GM04503 (cell line): ENCODE measurements around the gene GTF3C1.
"Not testable (repeated sequence)": the region's sequence is repeated elsewhere in the genome, so short reads cannot be mapped to it uniquely, and the experiment has no call there.

Source experiments
- DNase-seq: peaks from one replicate; pipeline ENCODE4 v3.0.0-alpha.2; 2012; ENCODE audit warnings: low read depth

Gene GTF3C1, protein sequence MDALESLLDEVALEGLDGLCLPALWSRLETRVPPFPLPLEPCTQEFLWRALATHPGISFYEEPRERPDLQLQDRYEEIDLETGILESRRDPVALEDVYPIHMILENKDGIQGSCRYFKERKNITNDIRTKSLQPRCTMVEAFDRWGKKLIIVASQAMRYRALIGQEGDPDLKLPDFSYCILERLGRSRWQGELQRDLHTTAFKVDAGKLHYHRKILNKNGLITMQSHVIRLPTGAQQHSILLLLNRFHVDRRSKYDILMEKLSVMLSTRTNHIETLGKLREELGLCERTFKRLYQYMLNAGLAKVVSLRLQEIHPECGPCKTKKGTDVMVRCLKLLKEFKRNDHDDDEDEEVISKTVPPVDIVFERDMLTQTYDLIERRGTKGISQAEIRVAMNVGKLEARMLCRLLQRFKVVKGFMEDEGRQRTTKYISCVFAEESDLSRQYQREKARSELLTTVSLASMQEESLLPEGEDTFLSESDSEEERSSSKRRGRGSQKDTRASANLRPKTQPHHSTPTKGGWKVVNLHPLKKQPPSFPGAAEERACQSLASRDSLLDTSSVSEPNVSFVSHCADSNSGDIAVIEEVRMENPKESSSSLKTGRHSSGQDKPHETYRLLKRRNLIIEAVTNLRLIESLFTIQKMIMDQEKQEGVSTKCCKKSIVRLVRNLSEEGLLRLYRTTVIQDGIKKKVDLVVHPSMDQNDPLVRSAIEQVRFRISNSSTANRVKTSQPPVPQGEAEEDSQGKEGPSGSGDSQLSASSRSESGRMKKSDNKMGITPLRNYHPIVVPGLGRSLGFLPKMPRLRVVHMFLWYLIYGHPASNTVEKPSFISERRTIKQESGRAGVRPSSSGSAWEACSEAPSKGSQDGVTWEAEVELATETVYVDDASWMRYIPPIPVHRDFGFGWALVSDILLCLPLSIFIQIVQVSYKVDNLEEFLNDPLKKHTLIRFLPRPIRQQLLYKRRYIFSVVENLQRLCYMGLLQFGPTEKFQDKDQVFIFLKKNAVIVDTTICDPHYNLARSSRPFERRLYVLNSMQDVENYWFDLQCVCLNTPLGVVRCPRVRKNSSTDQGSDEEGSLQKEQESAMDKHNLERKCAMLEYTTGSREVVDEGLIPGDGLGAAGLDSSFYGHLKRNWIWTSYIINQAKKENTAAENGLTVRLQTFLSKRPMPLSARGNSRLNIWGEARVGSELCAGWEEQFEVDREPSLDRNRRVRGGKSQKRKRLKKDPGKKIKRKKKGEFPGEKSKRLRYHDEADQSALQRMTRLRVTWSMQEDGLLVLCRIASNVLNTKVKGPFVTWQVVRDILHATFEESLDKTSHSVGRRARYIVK (N-terminal part only)

DNA sequence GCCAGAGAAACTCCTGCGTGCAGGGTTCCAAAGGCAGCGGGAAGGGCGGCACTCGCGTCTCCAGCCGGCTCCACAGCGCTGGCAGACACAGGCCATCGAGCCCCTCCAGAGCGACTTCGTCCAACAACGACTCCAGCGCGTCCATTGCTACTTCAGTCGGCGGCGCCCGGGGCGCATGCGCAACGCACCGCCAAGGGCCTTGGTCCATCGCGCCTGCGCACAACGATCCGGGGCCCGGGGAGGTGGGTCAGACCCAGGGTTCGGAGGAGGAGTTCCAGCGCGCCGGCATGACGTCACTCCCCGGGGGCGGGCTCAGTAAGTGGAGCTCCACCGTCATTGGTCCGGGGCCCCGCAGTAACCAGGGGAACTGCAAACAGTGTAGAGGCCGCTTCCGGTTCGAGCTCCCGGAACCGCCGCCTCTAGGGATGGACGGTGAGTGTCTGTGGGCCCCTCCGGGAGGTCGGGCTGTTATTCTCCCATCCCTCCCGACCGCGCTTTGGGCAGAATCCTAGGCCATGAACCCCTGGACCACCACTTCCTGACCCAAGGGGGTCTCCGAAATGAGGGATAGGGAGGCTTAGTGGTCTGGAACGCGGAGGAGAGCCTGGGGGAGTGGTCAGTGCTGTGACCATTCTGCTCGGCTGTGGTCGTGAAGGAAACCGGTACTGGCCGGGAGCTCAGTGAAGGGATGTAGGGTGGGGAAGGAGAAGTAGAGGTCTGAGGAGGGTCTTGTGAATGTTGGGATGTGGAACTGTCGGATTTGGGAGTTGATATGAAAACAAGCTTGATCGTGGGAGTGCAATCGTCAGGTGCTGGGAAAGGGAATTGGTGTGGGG, at the start of gene GTF3C1, which contains the start of gene KATNIP:
TSS of gene GTF3C1 (minus strand) at position 168 of the 836 bp plus-strand sequence. CDS start at position 145, 23 bp downstream.
TSS of gene KATNIP (plus strand) at position 399 of the 836 bp plus-strand sequence. CDS start at position 426, 27 bp downstream.
- peak; percentile 82 for DNase-seq

DNA sequence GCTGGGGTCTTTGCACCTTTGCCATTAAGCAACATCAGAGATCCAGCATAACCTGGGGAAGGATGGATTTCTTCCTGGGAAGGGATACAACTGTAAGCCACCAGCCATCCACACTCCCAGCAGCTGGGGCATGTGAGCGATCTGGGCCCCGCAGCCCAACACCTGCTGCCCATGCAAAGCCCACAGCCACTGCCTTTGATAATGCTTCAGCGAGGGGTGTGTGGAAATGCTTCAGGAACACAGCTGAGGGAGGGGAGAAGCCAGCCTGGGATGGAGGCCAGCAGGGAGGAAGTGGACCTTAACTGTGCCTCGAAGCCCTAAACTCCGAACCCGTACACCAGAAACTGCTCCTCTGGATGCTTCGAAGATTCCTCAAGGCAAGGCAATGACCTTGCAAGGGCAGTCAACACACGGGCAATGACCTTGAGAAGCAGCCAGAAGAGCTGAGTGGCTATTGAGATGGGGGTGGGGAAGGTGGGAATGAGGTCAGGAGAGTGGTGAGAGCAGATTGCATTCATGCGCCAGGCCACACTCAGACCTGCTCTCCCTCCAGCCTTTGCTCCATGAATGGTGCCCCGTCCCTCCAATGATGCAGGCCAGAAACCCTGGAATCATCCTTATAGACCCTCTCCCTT, 49.3 kb upstream of the GTF3C1 start:
- DNase-seq, result no peak

DNA sequence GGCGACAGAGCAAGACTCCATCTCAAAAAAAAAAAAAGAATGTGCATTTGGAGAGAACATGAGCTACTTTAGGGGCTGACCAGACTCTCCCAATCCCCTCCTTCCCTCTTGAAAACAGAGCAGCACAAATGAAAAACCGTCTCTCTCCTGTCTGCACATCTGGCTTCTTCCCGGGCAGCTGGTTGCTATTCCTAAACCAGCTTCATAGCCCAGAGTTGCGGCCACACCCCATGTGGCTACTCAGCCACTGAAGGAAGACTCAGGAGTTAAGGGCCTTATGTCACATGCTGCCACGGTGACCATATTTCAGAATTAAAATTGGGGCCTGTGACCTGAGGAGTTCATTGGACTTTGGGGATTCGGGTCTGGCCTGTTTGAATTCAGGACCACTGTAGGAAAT, 48.5 kb upstream of the GTF3C1 start:
- no peak for DNase-seq

DNA sequence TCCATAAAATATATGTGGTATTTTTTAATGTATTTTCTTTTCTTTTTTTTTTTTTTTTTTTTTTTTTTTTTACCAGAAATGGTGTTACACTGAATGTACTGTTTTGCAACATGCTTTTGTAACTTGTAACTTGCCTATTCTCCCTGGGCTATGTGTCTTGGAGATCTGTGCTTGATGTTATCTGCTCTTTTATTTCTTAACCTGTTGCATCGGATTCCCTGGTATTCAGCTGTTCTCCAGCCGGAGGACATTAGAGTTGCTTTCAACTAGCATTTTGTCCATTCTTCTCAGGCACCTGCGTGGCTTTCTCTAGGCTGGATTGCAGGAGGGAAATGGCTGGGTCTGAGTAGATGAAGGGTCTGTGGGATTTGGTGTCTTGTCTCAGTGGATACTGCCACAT, 47.6 kb upstream of the GTF3C1 start:
- no peak for DNase-seq

DNA sequence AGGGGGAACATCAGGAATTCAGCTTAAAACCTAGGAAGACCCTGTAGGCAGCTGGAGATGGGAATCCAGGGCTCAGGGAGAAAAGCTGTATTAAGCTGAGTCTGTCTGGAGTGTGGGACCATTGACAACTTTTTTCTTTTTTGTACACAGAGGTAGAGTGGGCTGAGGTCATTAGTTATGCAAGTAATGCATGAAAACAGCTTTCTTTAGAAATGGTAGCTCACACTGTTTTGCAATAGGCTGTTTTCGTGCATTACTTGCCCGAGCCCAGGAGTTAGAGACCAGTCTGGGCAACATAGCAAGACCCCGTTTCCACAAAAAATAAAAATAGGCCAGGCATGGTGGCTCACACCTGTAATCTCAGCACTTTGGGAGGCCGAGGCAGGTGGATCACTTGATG, 46.7 kb upstream of the GTF3C1 start:
- DNase-seq, result no peak

DNA sequence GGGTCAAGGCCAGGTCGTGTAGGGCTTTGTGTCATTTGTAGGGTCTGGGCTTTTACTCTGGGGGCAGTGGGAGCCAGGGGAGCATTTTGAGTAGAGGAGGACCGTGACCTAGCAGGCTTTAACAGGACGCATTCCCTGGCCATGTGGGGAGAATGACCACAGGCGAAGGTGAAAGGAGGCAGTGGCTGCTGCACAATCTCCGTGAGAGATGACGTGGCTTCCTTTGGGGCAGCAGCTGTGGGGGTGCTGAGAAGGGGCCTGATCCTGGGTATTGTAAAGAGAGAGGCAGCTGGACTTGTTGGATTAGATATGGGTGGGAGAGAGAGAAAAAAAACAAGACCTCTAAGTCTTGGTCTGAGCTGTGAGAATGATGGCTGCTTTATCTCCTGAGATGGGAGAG, 46.3 kb upstream of the GTF3C1 start:
- no peak for DNase-seq

DNA sequence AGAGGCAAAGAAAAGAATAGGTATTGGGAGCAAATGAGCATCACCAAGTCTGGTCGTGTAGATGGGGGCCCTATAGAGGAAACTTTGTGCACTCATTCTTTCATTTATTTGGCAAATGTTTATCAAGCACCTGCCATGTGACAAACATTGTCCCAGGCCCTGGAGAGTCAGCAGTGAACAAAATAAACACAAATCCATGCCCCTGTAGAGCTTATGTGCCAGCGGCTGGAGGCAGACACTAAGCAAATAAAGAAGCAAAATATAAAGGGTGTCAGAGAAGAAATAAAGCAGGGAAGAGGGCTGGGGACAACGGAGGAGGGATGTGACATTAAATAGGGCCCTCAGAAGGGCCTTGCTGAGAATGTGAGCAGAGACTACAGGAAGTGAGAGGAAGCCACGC, 45.8 kb upstream of the GTF3C1 start:
- DNase-seq, result no peak

DNA sequence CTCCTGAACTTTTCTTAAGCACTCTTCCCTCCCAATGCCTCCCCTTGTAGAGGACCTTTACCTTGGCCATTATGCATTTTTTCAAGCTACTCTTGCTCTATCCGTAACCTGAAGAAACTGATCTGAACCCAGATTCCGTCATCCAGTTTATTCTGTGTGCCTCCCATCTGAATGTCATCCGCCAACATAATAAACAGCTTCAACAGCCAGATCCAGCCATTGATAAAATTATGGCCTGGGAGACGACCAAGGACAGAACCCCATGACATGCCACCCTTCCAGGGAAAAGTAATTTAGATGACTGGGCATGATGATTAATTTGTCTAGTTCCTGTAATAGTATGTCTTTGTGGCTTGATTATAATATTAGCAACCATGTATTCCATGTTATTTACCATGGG, 42.1 kb upstream of the GTF3C1 start:
- DNase-seq, result no peak

DNA sequence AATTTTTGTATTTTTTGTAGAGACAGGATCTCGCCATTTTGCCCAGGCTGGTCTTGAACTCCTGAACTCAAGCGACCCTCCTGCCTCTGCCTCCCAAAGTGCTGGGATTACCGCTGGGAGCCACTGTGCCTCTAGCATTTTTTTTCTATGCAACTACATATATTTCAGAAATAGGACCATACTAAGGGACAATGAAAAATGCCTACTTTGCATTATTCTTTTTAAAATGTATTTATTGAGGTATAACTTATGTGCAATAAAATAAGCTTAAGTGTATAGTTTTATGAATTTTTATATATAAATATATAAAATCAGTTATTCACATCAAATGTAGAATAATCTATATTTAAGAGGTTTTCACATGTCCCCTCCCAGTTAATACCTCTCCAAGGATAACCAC, 38.3 kb upstream of the GTF3C1 start:
- no peak for DNase-seq

DNA sequence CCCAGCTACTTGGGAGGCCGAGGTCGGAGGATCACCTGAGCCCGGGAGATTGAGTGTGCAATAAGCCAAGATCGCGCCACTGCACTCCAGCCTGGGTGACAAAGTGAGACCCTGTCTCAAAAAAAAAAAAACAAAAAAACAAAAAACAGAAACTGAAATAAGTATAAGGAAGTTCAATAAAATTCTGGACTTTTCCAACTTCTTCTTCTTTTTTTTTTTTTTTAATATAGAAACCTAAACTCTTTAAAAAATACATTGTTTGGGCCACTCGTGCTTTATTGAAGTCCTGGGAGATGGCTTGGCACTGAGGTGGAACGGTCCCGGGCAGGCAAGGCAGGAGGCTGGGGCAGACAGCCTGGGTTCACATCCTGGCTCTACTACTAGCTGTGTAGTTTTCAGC, 37.0 kb upstream of the GTF3C1 start:
- DNase-seq, result no peak

DNA sequence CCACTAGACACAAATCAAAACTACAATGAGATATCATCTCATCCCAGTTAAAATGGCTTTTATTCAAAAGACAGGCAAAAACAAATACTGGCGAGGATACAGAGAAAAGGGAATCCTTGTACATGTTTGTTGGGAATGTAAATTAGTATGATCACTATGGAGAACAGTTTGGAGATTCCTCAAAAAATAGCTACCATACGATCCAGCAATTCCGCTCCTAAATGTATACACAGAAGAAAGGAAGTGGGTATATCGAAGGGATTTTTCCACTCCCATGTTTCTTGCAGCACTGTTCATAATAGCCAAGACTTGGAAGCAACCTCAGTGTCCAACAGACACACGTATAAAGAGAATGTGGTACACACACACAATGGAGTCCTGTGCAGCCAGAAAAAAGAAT, 35.5 kb upstream of the GTF3C1 start:
- no peak for DNase-seq

DNA sequence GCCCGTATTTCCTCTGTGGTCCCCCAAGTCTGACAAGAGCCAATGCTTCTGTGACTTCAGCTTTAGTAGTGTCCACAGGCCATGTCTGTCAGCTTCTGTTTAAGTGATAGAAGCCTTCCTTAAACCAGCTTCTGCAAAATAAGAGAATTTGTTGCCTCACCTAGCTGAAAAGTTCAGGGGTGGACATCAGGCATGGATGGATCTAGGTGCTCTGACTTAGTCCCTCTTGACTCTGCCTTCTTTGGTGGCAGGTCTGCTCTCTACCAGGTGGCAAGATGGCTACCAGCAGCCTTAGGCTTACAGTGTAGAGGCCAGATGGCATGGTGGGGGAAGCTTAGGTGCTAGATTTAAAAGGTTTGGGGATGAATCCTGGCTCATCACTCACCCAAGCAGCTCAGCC, 33.9 kb upstream of the GTF3C1 start:
- no peak for DNase-seq

DNA sequence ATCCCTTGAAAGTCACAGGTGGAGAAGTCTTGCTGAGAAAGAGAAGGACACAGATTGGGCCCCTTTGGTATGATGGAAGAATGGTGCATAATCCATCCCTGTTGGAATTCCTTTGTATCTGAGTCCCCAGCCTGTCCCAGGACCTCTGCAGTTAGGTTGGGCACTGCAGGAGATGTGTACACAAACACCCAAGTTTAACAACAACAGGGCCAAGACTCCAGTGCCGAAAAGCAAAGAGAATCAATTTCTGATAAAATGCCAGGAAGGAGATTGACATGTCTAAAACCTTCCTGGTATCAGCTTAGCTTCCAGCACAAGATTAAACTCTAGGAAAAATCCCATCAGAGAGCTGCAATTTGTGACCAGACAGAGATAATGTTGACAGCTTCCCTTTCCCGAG, 33.2 kb upstream of the GTF3C1 start:
- no peak for DNase-seq

DNA sequence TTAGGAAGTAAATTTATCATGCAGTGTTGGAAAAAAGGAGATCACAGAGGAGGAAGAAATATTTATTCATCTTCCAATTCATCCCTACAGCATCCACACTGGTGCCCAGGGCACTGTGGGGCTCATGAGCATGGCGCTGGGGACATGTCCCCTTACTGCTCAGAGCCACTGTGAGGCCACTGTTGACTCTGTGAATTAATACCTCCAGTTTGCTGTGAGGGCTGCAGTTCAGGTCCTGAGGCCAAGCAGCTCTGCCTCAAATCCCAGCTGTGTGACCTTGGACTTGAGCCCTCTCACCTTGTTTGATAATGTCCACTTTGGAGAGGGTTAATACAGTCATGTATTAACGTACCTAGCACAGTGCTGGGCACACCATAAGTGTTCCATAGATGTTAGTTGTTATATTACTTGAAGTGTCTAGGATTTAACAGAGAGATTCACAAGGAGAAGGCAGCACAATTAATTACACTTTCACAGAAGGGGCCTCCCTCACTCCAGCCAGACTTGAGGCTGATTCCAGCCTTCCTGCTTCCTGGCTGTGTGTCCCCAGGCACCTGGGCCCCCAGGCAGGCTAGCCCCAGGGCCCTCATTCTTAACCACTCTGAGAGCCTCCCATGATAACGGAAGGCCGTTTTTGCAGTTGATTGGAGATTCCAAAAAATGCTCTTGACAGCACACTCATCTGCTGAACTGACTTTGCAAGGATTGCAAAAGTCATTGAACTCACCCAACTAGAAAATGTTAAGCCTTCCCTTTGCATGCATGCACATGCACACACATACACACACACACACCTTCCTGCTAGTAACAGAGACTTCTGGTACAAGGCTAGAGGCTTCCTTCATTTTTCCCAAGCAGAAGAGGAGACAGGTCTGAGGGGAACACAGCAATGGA, 29.6 kb upstream of the GTF3C1 start:
- no peak for DNase-seq

DNA sequence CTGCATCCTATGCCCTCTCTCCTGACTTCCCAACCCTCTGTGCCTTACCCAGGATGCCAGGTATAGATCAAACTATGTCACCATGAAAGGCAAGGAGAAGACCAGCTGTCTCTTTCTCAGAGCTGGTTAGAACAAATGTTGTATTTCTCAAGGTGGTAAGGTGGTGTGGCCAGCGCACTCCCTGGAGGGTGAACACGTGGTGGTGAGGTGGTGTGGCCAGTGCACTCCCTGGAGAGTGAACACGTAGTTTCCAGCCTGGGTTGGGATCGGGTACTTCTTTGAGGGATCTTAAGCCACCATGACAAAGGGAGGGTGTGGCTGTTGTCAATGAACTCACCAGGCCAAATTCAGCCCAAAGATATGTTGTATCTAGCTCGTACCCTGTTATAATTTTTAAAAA, 27.0 kb upstream of the GTF3C1 start:
- no peak for DNase-seq

DNA sequence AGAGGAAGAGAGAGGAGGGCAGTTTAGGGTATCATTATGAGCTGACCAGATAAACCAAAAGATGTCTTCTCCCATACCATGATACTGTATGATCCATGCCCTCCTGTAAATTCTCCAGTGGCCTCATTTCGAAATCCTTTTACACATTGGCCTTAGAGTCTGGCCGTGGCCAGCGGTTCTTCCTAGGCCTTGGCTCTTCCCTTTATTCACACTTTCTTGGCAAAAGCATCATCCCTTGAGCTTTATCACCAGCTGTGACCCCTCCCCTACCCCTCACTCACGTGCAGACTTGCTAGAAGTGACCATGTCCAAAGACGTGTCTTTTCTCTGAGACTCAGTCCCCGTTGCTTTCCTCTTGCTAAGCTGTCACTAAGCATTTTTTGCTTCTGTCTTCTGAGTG, 23.0 kb upstream of the GTF3C1 start:
- no peak for DNase-seq

DNA sequence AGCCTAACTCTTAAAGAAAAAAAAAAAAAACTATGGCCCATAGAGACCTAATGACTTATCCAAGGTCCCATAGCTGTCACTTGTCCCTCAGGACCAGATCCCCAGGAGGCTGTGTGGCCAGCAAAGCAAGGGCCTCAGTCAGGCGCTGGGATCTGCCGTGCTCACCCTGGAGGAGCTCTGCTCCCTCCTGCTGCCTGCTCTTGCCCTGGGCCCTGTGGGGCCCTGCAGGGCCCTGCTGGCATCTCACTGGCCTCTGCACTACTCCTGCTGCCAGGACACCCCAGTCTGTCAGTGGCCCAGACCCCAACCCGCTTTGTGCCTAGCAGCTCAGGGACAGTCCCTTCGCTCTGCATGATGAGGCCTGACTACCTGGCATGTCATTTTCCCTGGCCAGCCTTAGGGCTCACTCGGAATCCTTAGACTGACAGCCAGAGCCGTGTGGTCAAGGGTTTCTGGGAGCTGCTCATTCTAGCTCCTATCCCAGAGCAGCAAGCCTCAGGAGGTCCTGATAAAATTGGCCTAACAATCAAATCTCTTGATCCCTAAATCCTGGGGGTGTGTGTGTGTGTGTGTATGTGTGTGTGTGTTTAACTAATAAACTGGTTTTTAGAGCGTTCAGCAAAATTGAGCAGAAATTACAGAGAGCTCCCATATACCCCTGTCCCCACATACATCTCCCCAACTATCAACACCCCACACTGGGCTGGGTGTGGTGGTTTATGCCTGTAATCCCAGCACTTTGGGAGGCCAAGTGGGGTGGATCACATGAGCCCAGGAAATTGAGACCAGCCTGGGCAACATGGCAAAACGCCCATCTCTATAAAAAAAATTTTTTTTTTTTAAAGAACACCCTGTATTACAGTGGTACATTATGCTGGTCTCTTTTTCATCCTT, 22.0 kb upstream of the GTF3C1 start:
- no peak for DNase-seq

DNA sequence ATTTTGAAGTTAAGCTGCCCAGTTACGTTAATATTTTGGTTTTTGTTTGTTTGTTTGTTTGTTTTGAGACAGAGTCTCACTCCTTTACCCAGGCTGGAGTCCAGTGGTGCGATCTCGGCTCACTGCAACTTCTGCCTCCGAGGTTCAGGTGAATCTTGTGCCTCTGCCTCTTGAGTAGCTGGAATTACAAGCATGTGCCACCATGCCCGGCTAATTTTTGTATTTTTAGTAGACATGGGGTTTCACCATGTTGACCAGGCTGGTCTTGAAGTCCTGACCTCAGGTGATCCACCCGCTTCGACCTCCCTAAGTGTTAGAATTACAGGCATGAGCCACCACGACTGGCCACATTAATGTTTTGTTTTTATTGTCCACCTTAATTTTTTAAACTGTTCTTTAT, 21.3 kb upstream of the GTF3C1 start:
- DNase-seq, result not testable (repeated sequence)

DNA sequence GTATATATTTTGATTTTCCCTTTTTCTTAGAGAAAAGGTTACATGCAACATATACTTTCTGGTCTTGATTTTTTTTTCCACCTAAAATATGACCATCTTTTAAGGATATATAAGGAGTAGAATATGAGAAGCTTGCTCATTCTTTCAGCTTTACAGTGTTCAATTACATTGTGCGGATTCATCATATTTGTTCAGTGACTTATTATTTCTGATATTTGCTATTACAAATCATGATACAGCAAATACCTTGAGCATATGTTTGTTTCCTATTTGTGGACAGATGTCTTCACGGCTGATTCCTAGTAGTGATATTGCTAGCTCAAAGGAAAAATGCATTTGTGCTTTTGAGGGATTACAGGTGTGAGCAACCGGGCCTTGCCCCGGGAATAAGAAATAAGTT, 18.4 kb upstream of the GTF3C1 start:
- no peak for DNase-seq
